Neutrophil (primary cell): ENCODE results near the gene SLC9A9.

Experiments used
- H3K27ac ChIP-seq: fragments of 200-600 bp; sonication (generic); 2 replicates; pipeline ENCODE4 v1.5.1; 2016; ENCODE audit warnings: mild to moderate bottlenecking, moderate library complexity
- H3K27me3 ChIP-seq: fragments of 200-600 bp; sonication (generic); 2 replicates; pipeline ENCODE4 v1.6.0; 2016; ENCODE audit warnings: mild to moderate bottlenecking
- H3K36me3 ChIP-seq: fragments of 200-600 bp; sonication (generic); 2 replicates; pipeline ENCODE4 v1.5.1; 2017
- H3K4me1 ChIP-seq, 2 experiments: fragments of 200-600 bp in 1 of 2; sonication (generic) in 1 of 2; 1 replicate in 1 of 2; 2 replicates in 1 of 2; pipeline versions ENCODE4 v1.5.1 to v1.6.1; 2013 to 2016; ENCODE audit warnings: low read depth in 1 of 2, low read length in 1 of 2, mild to moderate bottlenecking in 1 of 2, moderate library complexity in 1 of 2; ENCODE audit not compliant: control insufficient read depth in 1 of 2, insufficient read depth in 1 of 2
- H3K4me3 ChIP-seq, 2 experiments: fragments of 200-600 bp in 1 of 2; sonication (generic) in 1 of 2; 1 replicate in 1 of 2; 2 replicates in 1 of 2; pipeline ENCODE4 v1.5.1; 2013 to 2016; ENCODE audit warnings: low read depth in 1 of 2, low read length in 1 of 2, mild to moderate bottlenecking in 1 of 2, moderate library complexity in 1 of 2
- H3K9me3 ChIP-seq: fragments of 200-600 bp; sonication (generic); 2 replicates; pipeline ENCODE4 v1.5.1; 2016
- TF ChIP-seq, protein P1 (sequence below): fragments of 200-600 bp; sonication (generic); IDR thresholded peaks from 2 replicates; pipeline ENCODE4 v1.5.1; 2016; ENCODE audit warnings: antibody characterized with exemption

The SLC9A9 gene

DNA sequence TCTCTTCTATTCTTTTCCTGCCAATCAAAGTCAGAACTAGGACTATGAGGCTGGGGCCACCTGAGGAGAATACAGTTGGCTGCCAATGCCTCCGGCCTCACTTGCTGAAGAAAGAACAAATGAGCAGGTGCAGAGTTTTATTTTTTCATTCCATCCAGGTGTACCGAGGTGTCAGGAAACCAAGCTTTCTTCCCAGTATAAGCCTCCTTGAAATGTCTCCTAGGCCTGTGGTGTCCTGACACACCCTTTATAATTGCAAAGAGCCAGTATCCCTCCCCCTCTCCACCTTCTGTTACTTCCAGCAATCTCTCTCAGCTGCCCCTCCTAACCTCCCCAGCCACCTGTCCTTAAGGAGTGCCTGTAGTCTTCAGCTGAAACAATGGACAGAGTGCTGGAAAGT lies 127.9 kb downstream of the SLC9A9 start:
- no peak overlapping the region for H3K4me3 ChIP-seq
- H3K9me3 ChIP-seq, result no peaks in the 10 kb centered on the region
- no peaks in the 10 kb centered on the region for H3K36me3 ChIP-seq
- H3K27me3 ChIP-seq, result no peaks in the 10 kb centered on the region
- no peak overlapping the region for H3K27ac ChIP-seq
- TF ChIP-seq, protein P1, sequence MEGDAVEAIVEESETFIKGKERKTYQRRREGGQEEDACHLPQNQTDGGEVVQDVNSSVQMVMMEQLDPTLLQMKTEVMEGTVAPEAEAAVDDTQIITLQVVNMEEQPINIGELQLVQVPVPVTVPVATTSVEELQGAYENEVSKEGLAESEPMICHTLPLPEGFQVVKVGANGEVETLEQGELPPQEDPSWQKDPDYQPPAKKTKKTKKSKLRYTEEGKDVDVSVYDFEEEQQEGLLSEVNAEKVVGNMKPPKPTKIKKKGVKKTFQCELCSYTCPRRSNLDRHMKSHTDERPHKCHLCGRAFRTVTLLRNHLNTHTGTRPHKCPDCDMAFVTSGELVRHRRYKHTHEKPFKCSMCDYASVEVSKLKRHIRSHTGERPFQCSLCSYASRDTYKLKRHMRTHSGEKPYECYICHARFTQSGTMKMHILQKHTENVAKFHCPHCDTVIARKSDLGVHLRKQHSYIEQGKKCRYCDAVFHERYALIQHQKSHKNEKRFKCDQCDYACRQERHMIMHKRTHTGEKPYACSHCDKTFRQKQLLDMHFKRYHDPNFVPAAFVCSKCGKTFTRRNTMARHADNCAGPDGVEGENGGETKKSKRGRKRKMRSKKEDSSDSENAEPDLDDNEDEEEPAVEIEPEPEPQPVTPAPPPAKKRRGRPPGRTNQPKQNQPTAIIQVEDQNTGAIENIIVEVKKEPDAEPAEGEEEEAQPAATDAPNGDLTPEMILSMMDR, result no peak
- H3K4me1 ChIP-seq, result no peaks in the 10 kb centered on the region

DNA sequence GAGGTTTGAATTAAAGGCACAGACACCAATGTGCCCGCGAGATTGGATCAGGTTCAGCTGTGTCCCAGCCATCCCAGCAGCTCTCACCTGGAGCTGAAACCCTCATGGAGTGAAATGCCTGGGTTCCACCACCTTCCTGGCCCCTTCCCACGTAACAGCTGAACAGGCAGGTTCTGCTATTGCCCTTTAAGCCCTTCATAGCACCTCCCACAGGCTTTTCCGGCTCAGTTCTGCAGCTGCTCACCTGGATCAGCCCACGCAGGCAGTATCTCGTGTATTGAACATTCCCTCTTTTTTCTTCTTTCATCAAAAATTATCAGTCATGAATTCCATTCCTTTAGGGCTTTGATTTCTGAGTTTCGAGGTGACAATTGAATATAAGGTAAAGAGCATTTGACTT lies 129.8 kb downstream of the SLC9A9 start:
- Histone ChIP-seq H3K27me3 (no peaks in the 10 kb centered on the region), H3K4me1 (no peaks in the 10 kb centered on the region), H3K9me3 (no peaks in the 10 kb centered on the region), H3K4me3 (no peak overlapping the region), H3K36me3 (no peaks in the 10 kb centered on the region), H3K27ac (no peak overlapping the region)
- TF ChIP-seq, protein P1, result no peak

DNA sequence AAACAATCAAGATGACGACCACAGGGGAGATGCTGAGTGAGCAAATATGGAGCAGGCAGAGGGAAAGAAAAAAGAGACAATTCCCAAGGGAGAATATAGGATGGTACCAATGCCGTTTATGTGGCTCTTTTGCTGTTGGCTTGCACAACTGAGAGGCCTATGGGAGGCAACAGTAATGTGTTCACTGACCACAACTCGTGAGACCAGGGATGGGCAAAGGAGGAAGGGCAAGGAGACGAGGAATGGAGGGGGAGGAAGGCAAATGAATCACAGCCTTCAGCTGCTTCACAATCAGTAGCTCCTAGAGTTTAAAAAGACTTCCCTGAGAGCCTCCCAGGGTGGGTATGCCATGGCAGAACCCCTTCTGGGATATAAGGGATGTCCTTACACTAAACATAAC lies 131.5 kb downstream of the SLC9A9 start:
- H3K36me3 ChIP-seq, result no peaks in the 10 kb centered on the region
- H3K27ac ChIP-seq, result no peak overlapping the region

DNA sequence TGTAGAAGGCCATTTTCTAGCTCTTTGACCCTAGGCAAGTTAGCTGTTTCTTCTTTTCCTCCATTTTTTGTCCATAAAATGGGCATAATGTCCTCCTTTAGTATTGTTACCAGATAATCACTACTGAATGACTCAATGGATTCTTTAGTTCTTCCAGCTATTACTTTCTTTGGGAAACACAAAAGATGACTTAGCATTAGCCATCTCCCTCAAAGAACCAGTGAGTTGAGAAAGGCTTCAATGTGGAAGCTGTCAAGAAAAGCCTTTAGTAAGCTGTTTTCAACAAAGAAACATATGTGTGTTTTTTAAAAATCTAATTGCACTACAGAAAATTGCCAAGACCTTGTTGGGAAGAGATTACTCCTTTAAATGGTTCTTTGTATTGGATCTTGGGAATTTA lies 135.7 kb downstream of the SLC9A9 start:
- no peak overlapping the region for H3K27ac ChIP-seq
- no peaks in the 10 kb centered on the region for H3K9me3 ChIP-seq
- no peak overlapping the region for H3K4me3 ChIP-seq
- TF ChIP-seq, protein P1, result no peak
- H3K4me1 ChIP-seq, result no peaks in the 10 kb centered on the region
- no peaks in the 10 kb centered on the region for H3K27me3 ChIP-seq
- no peaks in the 10 kb centered on the region for H3K36me3 ChIP-seq

More for the DNA sequence above, 131.5 kb downstream of the SLC9A9 start:
- H3K4me3 ChIP-seq, result no peak overlapping the region
- H3K27me3 ChIP-seq, result no peaks in the 10 kb centered on the region
- no peaks in the 10 kb centered on the region for H3K9me3 ChIP-seq
- TF ChIP-seq, protein P1, result no peak
- no peaks in the 10 kb centered on the region for H3K4me1 ChIP-seq

DNA sequence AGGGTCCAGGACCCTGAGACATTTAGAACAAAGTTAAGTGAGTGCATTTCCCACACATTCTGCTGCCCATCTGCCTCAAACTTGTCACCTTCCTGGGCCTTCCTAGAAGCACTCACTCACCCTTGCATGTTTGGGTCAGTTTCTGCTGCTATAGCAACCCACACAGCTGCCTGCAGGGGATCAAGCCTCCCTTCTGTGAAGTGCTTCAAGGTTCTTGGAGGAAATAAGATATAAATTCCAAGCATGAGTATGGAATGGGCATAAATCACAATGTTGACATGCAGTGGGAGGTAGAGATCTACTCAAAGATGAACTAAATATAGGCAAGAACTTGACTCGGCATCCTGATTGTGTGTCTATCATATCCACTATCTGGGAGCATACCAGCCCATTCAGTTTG lies 140.4 kb downstream of the SLC9A9 start:
- H3K9me3 ChIP-seq, result no peaks in the 10 kb centered on the region
- H3K36me3 ChIP-seq, result no peaks in the 10 kb centered on the region
- H3K27me3 ChIP-seq, result no peaks in the 10 kb centered on the region
- H3K4me3 ChIP-seq, result no peak overlapping the region
- TF ChIP-seq, protein P1, result no peak
- H3K27ac ChIP-seq, result no peak overlapping the region
- H3K4me1 ChIP-seq, result no peaks in the 10 kb centered on the region

DNA sequence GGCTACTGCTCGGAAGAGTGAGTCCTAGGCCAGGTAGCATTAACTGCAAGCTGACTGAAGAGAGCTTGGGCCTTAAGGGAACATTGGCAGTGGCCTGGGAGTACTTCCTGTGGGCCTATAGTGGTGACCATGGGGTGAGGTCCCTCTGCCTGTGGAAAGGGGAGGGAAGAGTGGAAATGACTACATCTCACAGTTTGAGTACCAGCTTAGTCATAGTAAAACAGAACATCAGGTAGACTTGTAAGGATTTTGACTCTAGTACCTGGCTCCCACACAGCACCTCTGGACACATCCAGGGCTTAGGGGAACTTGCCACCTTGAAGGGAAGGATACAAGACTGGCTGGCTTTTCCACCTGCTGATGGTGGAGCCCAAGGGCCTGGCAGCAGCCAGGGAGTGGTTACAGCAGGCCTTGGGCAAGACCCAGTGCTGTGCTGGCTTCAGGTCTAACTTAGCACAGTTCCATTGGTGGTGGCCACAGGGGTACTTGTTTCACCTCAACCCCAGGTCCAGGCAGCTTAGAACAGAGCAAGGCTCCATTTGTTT lies 147.8 kb downstream of the SLC9A9 start:
- H3K9me3 ChIP-seq, result no peaks in the 10 kb centered on the region
- no peaks in the 10 kb centered on the region for H3K36me3 ChIP-seq
- TF ChIP-seq, protein P1, result no peak
- H3K27ac ChIP-seq, result no peak overlapping the region
- no peaks in the 10 kb centered on the region for H3K27me3 ChIP-seq
- H3K4me3 ChIP-seq, result no peak overlapping the region
- H3K4me1 ChIP-seq, result no peaks in the 10 kb centered on the region
